ENCODE data around the gene OXNAD1. TPM values are rescaled to one million over a fixed set of nuclear protein-coding genes. Genes with fewer than 3 reads are reported as not detected.

The OXNAD1 gene
- total RNA-seq, 4 donors from 2014 or later: 10.6 to 16.3 (median 12.6) TPM

DNA sequence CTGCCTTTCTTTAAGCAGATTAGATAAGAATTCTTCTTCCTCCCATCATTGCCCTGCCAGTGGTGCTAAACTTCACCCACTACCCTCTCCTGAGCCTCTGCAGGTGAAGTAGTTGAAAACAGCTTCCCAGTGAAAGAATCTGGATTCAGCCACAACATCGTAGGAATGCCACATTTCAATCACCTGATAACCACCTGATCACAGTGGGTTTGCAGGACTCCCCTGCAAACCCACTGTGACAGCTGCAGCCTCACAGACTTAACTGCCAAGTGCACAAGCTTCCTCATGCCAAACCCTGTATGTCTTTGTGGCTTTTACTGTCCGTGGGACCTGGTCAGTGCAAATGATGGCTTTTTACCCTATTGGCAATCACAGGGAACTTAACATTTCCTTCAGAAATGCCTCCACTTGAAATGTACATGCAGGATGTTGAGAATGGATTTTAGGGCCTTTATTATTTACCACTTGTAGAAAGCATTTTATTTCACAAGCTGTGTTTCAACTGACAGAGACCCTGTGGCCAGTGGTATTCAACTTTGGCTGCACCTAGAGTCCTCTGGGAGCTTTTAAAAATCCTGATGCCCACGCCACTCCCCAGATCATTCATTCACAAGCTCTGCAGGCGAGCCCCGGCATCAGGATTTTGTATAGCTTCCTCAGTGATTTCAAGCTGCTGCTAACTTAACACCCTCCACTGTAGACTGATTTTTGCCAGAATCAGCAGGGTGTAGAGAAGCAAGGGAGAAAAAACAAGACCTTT is 49.1 kb downstream of the OXNAD1 start:
- TF ChIP-seq, protein P1, sequence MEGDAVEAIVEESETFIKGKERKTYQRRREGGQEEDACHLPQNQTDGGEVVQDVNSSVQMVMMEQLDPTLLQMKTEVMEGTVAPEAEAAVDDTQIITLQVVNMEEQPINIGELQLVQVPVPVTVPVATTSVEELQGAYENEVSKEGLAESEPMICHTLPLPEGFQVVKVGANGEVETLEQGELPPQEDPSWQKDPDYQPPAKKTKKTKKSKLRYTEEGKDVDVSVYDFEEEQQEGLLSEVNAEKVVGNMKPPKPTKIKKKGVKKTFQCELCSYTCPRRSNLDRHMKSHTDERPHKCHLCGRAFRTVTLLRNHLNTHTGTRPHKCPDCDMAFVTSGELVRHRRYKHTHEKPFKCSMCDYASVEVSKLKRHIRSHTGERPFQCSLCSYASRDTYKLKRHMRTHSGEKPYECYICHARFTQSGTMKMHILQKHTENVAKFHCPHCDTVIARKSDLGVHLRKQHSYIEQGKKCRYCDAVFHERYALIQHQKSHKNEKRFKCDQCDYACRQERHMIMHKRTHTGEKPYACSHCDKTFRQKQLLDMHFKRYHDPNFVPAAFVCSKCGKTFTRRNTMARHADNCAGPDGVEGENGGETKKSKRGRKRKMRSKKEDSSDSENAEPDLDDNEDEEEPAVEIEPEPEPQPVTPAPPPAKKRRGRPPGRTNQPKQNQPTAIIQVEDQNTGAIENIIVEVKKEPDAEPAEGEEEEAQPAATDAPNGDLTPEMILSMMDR (IDR thresholded peaks at IDR 0.05; ENCODE audit: low read depth): no peak

DNA sequence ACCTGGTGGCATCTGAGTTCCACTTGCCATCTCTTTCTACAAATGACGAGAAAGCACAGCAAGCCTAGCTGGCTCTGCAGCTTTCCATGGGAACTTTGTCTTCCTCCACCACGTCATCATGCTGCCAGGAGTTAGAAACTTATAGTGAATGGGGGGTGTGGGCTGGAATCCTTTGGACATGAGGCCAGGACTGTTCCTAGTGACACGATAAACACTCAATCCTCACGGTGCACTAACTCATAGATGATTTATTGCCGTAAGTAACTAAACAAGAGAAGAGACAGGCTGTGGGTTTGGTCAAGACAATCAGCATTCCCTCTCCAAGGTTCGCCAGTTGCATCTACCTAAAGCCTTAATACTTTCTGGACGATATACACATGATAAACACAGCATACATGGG is 50.6 kb downstream of the OXNAD1 start:
- TF ChIP-seq, protein P1 (IDR thresholded peaks at IDR 0.05; ENCODE audit: low read depth): no peak

DNA sequence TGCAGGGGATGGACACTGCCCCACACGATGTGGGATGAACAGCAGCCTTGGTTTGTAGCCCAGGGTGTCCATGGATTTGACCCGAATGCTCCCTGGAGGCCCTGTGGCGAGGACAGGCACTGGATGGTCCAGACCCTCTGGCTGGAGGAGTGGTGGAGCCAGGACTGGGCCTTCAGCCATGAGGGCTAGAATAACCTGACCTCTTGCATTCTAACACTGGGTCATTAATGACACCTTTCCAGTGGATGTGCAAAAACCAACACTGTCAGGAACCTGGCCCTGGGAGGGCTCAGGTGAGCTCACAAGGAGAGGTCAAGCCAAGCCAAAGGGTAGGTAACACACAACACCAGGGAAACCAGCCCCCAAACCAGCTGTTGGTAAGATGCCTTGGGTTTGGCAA is 51.4 kb downstream of the OXNAD1 start:
- TF ChIP-seq, protein P1 (IDR thresholded peaks at IDR 0.05; ENCODE audit: low read depth): no peak

DNA sequence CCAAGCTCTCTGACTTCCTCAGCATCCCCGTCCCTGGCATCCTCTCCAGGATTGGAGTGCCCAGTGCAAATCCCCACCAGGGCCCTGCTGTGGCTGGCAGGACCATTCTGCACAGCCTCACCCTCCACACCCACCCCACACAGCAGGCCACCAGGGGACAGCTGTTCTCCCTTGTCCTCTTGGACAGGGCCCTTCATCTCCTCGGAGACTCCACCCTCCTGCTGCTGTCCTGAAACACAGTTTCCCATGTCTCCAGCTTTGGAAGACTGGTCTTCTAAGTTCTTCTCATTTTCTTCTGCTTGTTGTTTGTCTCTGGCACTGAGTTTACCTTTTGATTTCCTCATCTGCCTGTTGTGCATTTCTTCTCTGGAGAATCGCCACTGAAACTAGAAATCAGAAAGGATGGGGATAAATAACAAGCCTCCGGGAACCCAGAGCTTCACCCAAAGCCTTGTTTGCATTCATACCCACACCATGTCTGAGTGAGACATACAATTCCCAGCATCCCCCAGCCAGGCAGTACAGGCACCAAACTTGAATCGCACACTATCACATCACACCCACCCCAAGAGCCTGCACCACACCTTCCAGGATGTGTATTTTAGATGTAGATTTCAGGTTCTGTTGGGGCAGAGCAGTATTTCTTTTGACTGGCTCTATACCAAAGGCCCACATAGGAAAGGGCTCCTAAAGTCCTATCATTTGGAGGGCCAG is 52.0 kb downstream of the OXNAD1 start:
- TF ChIP-seq, protein P1 (IDR thresholded peaks at IDR 0.05; ENCODE audit: low read depth): no peak

DNA sequence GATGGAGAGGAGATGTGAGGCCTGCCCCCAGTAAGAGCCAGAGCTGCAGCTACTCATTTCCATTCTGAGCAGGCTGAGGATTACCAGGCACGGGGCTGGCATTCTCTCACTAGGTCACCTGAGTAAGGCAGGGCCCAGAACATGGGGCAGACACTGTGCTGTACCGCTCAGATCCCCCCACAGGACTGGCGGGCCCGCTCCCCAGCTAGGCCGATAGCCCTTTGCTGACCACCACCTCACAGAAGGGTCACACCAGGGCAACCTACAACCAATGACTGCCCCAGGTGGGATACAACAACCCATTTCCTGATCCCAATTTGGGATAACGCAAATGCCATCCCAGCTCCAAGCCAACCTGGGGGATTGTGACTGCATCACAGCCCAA is 52.5 kb downstream of the OXNAD1 start:
- TF ChIP-seq, protein P1 (IDR thresholded peaks at IDR 0.05; ENCODE audit: low read depth): no peak

DNA sequence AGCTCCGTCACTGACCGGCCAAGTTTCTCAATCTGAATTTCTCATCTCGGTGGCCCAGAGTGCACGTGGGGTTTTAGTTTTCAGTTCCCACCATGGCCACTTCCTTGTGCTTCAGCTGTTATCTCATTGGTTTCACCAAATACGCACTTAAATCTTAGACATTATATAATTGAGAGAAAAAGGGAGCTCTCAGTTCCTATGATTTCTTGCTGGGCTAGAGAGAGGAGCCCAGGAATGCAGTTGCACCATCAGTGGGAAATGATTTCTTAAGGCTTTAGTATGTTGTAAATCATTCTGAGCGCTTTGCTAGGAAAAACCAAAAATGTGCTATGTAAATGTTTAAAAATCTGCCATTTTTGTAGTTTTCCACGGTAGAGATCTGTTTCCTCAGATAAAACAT is 53.2 kb downstream of the OXNAD1 start:
- TF ChIP-seq, protein P1 (IDR thresholded peaks at IDR 0.05; ENCODE audit: low read depth): no peak

DNA sequence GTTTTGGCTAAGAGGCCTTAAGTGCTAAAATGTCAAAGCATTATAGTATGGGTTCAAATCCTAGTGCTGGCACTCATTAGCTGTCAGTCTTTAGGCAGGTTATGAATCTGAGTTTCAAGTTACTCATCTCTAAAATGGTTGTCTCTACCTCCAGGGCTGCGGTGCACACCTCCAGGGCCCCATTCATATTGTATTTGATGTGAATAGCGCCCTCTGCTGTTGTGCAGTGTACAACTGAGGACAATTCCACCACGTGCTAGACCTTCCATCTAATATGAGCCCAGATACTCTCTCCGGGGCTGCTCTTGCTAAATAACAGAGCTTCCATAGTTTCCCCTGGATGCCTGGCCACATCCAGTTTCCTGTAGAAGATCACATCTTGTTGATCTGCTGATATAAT is 54.3 kb downstream of the OXNAD1 start:
- TF ChIP-seq, protein P1 (IDR thresholded peaks at IDR 0.05; ENCODE audit: low read depth): no peak

Data from subcutaneous adipose tissue (tissue), 4 donors.